Tongue (tissue), 3 donors: ENCODE data around the gene URI1. TPM values are rescaled to one million over a fixed set of nuclear protein-coding genes. Genes with fewer than 3 reads are reported as not detected.

Experiments used
- DNase-seq: peaks from one replicate; pipeline ENCODE4 v3.0.0-alpha.2; 2015
- small RNA-seq: library from RNA; depleted of rRNA; stranded (forward); fragments of <200 nt; gene quantifications from one replicate; pipeline ENCODE3, GENCODE V24; 2014; ENCODE audit warnings: low replicate concordance
- total RNA-seq: library from RNA; depleted of rRNA; stranded (reverse); fragments of >200 nt; gene quantifications from one replicate; pipeline ENCODE4 v1.2.3, GENCODE V29; 2014

Gene URI1
- total RNA-seq, 1 donor from 2014 or later, result 87.4 TPM

DNA sequence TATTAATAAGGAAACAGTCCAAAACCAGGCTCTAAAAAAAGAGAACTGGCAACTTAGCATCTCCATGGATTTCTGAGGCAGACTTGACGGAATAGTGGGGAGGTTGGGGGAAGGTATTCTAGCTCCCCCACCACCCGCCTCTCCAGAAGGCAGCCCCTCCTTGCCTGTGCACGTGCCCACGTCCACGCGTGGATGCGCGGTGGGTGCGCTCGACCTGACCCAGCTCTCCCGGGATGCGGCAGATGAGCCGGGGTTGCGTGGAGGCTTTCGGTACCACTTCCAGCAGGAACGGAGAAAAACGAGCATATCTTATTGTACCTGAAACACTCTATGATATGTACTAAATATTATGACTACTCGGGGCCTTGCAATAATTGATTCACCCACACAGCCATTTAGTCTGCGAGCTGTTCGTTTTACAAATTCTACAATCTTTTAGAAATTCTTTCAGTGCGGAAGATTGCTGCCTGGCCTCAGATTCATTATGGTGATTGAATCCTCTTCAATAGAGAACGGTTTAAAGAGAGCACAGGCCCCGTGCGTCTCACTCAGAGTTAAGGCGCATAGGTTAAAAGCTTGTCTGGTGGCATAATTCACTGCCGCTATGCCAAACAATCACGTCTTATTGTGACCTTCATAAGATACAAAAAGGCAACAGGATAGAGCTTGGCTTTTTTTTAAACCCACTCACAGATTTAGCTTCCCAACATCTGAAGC is 117.9 kb downstream of the URI1 start:
- DNase-seq, result no peak

DNA sequence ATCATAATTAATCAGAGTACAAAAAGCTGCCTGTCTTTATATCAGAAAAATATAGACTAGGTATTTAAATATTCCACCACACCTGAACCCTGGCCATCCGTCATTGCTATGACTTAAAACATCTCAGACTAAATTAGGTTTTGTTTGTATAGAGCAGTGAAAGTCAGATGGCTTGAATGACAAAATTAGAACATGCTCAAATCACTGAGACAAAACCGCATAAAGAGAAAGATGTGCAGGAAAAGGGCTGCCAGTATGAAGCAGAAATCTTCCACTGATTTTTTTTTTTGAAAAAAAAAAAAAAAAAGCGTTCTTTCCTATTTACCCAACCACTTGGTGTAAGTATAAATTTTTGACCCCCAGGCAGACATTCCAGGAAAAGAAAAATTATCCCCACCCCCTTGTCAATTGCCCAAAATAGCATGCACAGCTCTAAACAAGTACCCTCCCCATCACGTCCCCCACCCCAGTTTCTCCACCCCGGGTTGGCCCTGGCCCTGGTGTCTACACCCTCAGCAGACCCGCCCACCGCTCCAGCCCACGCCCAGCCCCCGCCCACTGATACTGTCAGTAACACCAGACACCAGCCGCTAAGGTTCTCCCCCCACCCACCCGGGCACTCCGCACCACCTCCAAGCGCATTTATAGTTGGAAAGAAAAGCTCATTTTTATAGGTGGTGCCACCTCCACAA is 118.6 kb downstream of the URI1 start:
- DNase-seq, result no peak

DNA sequence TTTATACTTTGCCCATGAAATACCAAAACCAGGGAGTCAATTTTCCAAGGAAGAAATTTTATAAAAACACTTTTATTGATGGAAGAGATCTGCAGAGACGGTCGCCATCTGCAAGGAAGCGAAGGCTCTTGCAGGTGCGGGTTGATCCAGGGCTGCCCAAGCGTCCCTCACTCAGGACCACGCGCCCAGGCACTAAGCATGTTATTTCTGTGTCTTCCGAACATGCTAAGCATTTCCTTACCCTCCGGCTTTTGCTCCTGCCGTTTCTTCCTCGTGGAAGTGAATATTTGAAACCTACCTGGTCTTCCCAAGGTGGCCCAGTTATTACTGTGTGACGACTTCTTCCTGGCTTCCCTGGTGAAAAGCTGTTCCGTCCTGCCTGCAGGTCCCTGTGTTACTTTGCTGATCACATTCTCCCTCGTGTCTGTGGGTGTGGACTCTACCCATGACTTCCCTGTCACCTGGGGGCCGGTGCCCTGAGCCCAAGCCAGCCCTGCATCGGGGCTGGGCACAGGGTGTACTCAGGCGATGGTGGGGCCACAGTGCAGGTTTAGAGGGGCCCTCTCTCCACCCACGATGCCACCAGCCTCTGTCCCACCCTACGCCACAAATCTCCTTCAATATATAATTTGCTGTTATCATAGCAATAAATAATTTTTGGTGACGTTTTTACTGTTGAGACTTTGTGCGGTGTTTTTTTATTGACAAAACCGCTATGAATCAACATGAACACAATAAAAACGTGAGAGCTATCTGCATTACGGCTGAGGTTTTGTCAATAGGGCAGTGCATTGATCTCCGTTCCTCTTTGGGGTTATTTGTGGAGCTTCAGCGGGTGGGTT is 119.4 kb downstream of the URI1 start:
- DNase-seq, result no peak

DNA sequence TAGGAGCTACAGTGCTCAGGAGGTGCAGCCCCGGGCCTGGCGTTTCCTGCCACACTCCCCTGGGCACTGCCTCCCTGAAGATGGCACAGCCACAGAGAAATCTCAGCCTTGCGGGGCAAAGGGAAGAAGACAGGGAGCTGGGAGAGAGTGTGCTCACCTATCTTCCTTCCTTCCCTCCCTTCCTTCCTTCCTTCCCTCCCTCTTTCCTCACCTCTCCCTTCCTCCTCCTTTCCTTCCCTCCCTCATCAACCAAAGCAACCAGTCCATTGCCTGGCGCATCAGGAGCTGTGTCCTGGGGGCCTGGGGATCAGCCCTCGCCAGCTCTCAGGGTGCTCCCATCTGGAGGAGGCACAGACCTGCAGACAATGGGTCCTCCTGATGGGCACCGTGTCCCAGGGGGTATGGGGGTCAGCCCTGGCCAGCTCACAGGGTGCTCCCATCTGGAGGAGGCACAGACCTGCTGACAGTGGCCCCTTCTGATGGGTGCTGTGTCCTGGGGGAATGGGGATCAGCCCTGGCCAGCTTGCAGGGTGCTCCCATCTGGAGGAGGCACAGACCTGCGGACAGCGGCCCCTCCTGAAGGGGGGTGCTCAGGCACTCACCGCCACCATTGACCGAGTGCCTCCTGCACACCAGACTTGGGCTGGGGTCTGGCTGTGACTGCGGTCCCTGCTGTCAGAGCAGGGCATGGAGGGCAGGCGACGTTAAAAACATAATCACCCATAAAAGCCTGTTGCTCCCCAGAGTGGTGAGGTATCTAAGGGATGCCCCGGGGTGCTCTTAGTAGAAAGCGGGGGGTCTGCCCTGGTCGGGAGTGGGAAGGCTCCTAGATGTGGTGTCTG is 120.2 kb downstream of the URI1 start:
- DNase-seq, result no peak

DNA sequence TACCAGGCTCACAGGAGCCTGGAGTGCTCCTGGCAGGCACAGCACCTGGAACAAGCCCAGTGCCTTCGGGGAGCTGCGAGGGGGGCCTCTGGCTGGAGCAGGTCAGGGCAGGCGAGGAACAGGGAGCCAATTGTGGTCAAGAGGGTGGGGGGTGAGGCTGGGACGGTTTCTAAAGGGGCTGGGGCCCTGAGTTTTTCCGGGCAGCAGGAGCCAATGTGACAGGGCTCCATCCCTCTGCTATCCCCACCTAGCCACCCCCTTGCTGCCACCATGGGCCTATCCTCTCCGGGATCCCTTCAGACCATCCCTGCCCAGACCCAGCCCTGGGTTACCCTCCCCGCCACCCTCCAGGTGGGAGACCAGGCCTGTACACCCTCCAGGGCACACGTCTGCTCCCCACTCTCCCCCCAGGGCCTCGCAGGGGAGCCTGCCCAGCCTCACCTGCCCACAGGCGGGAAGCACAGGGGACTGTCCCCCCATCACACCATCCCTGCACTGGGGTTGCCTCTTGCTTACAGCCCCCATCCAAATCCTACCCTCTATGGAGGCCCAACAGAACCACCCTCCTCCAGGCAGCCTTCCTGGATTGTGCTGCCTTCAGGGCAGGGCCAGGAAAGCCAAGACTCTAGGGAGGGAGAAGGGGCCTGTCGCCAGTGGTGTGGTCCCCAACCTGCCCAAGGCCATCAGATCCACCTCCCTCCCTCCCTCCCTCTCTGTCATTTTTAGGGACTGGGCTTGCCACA is 121.0 kb downstream of the URI1 start:
- no peak for DNase-seq

DNA sequence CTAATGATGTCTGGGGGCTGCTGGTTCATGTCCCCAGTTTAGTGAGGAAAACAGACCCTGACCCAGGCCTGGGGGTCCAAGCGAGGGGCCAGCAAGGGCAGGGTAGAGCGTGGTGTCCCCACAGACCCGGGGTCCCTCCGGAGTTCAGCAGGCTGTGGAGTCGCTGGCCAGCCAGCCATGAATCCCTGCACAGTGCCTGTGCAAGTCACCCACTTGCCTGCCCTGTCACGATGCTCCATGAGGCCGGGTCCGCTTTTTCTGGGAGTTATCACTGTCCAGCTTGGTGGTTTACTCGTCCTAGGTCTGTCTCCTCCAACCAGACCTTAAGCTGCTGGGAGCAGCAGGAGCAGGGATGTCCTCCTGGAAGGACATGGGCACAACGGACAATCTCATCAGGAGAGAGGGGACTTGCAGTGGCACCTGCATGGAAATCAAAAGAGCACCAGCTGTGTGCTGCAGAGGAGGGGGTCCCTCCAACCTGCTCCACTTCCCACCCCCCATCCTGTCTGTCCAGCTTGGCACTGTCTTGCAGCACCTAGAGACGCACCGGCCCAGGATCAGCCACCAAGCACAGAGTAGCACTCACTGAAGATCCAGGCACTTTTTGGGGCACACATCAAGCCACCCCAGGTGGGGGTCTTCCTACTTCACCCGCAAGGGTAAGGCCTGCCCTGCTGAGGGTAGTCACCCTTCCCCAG is 121.8 kb downstream of the URI1 start:
- no peak for DNase-seq

DNA sequence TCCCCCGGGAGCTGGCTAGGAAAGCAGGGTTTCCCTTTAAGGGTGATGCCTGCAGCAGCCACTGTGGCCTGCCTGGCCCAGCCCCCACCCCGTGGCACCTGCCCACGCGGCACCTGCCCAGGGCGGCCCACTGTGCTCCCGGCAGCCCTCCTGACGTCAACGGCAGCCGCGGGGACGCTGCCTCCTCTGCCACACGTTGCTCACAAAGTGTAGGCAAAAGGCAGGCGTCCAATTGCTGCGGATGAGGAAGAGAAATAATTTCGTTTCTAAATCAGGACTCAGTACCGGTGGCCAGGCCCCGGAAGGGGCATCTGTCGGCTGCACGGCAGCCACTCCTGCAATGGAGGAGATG is 122.3 kb downstream of the URI1 start:
- DNase-seq, result no peak

DNA sequence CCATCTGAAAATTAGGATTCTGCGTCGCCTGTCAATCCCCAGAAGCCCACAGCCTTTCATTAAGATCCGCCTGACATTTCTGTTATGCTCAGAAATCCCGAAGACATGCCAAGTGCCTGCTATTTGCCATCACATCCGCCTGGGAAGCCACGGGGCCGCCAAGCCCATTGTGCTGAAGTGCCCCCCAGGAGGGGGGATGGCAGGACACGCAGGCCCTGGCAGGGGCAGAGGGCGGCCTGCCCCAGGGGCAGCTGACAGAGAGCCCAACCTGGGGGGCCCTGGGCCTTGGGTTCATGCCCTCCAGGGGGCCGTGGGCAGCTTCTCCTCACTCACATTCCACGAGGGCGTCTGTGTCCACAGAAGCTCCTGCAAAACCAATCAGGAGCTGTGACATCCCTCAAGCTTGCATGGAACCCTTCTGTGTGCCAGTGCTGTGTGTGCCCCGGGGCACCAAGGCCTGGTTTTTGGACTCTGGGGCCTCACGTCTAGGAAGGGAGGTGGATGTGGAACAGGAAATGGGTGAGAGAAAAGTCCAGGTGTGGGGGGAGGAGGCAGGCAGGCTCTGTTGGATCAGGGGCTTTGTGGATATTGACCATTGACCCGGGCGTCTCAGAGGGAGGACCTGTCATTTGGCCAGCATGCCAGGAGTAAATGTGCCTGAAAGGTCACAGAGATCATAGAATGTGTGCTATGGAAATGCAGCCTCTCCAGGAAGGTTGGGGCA is 122.9 kb downstream of the URI1 start:
- no peak for DNase-seq

DNA sequence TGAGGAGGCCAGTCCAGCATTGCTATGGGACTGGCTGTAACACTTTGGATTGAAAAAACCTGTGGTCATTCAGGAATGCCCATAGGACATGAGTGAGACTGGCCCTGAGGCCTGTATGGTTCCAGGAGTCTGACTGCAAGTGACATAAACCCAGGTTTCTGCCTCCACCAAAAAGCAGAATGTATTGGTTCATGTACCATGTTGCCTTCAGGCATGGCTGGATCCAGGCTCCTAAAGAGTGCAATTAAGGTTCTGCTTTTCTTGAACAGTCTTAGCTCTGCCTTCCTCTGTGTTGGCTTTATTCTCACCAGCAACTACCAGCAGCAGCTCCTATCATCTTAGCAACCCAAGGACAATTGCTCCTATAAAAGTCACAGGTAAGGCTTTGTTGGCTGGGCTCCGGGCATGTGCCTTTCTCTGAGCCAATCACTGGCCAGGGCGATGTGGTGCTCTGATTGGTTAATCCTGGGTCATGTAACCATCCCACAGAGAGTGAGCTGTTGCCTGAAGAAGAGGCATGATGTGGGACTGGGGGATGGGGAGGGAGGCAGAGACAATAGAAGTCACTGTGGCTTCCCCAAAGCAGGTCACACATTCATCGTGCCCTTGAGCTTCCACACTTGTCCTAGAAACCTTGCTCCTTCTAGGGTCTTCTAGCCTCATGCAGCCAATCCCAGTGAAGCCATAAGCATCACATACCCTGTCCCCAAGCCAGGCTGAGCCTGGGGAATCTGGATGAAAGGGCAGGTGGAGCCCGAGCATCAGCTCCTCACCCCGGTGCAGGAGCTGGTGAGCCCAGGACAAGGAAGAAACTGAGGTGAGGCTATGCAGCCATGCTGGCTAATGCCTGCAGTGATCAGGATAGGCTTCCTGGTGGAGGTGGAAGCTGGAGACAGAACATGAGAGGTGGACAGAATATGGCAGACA is 123.9 kb downstream of the URI1 start:
- no peak for DNase-seq

Small RNAs within 50 kb of the gene (small RNA-seq; reads per million reads assigned to genes)
- gene AC008798.1 (not detected), gene TAF9P3 (not detected)

Other genes starting within 250 kb of the URI1 start
- gene C19orf12, start 227.0 kb upstream of the URI1 start, total RNA-seq, result 31.9 TPM
- gene CCNE1, start 130.2 kb upstream of the URI1 start, total RNA-seq, result 7.0 TPM